Measurements from ENCODE around the gene DENND2C.

Gene DENND2C

GRCh38 chr1:114638910-114639309 lies 30.9 kb downstream of the DENND2C start:
- no peaks in the 10 kb centered on the region for H3K36me3 ChIP-seq (ENCODE audit: control insufficient read depth in 1 of 2, insufficient read depth in 2 of 2, low read length in 2 of 2)
- H3K4me1 ChIP-seq (ENCODE audit: control insufficient read depth in 1 of 2, insufficient read depth in 2 of 2, low read length in 2 of 2): no peaks in the 10 kb centered on the region
- H3K4me3 ChIP-seq (ENCODE audit: low read depth in 1 of 2, low read length in 2 of 2): no peak overlapping the region
- no peaks in the 10 kb centered on the region for H3K27me3 ChIP-seq (ENCODE audit: low read depth, low read length)
- H3K9me3 ChIP-seq (ENCODE audit: control insufficient read depth in 1 of 2, low read length in 2 of 2): no peaks in the 10 kb centered on the region
- no peak overlapping the region for H3K27ac ChIP-seq (ENCODE audit: low read length)

GRCh38 chr1:114632427-114632826 lies 37.4 kb downstream of the DENND2C start:
- H3K27me3 ChIP-seq (ENCODE audit: low read depth, low read length): no peaks in the 10 kb centered on the region
- no peak overlapping the region for H3K4me3 ChIP-seq (ENCODE audit: low read depth in 1 of 2, low read length in 2 of 2)
- H3K27ac ChIP-seq (ENCODE audit: low read length): no peak overlapping the region
- no peaks in the 10 kb centered on the region for H3K4me1 ChIP-seq (ENCODE audit: control insufficient read depth in 1 of 2, insufficient read depth in 2 of 2, low read length in 2 of 2)
- H3K36me3 ChIP-seq (ENCODE audit: control insufficient read depth in 1 of 2, insufficient read depth in 2 of 2, low read length in 2 of 2): no peaks in the 10 kb centered on the region
- no peaks in the 10 kb centered on the region for H3K9me3 ChIP-seq (ENCODE audit: control insufficient read depth in 1 of 2, low read length in 2 of 2)

GRCh38 chr1:114627107-114627506 lies 42.7 kb downstream of the DENND2C start:
- Histone ChIP-seq H3K4me1 (ENCODE audit: control insufficient read depth in 1 of 2, insufficient read depth in 2 of 2, low read length in 2 of 2) (no peaks in the 10 kb centered on the region), H3K27ac (ENCODE audit: low read length) (no peak overlapping the region), H3K36me3 (ENCODE audit: control insufficient read depth in 1 of 2, insufficient read depth in 2 of 2, low read length in 2 of 2) (peaks cover 0 to under 1% of the 10 kb centered on the region in 2 donors), H3K9me3 (ENCODE audit: control insufficient read depth in 1 of 2, low read length in 2 of 2) (no peaks in the 10 kb centered on the region), H3K4me3 (ENCODE audit: low read depth in 1 of 2, low read length in 2 of 2) (no peak overlapping the region), H3K27me3 (ENCODE audit: low read depth, low read length) (no peaks in the 10 kb centered on the region)

- Histone ChIP-seq H3K27me3 (ENCODE audit: low read depth, low read length) (no peaks in the 10 kb centered on the region), H3K4me1 (ENCODE audit: control insufficient read depth in 1 of 2, insufficient read depth in 2 of 2, low read length in 2 of 2) (no peaks in the 10 kb centered on the region), H3K36me3 (ENCODE audit: control insufficient read depth in 1 of 2, insufficient read depth in 2 of 2, low read length in 2 of 2) (peaks cover 0 to 5% of the 10 kb centered on the region in 2 donors), H3K27ac (ENCODE audit: low read length) (no peak overlapping the region), H3K4me3 (ENCODE audit: low read depth in 1 of 2, low read length in 2 of 2) (no peak overlapping the region), H3K9me3 (ENCODE audit: control insufficient read depth in 1 of 2, low read length in 2 of 2) (no peaks in the 10 kb centered on the region)
Observed at GRCh38 chr1:114623364-114623763, 46.5 kb downstream of the DENND2C start.

- no peaks in the 10 kb centered on the region for H3K27me3 ChIP-seq (ENCODE audit: low read depth, low read length)
- H3K9me3 ChIP-seq (ENCODE audit: control insufficient read depth in 1 of 2, low read length in 2 of 2): no peaks in the 10 kb centered on the region
- H3K36me3 ChIP-seq (ENCODE audit: control insufficient read depth in 1 of 2, insufficient read depth in 2 of 2, low read length in 2 of 2): peaks cover 0 to 5% of the 10 kb centered on the region in 2 donors
- H3K27ac ChIP-seq (ENCODE audit: low read length): no peak overlapping the region
- no peak overlapping the region for H3K4me3 ChIP-seq (ENCODE audit: low read depth in 1 of 2, low read length in 2 of 2)
- H3K4me1 ChIP-seq (ENCODE audit: control insufficient read depth in 1 of 2, insufficient read depth in 2 of 2, low read length in 2 of 2): no peaks in the 10 kb centered on the region
Observed at GRCh38 chr1:114620419-114620818, 49.4 kb downstream of the DENND2C start.

- peaks cover 0 to 5% of the 10 kb centered on the region in 2 donors for H3K36me3 ChIP-seq (ENCODE audit: control insufficient read depth in 1 of 2, insufficient read depth in 2 of 2, low read length in 2 of 2)
- no peaks in the 10 kb centered on the region for H3K27me3 ChIP-seq (ENCODE audit: low read depth, low read length)
- no peaks in the 10 kb centered on the region for H3K4me1 ChIP-seq (ENCODE audit: control insufficient read depth in 1 of 2, insufficient read depth in 2 of 2, low read length in 2 of 2)
- no peaks in the 10 kb centered on the region for H3K9me3 ChIP-seq (ENCODE audit: control insufficient read depth in 1 of 2, low read length in 2 of 2)
- no peak overlapping the region for H3K27ac ChIP-seq (ENCODE audit: low read length)
- no peak overlapping the region for H3K4me3 ChIP-seq (ENCODE audit: low read depth in 1 of 2, low read length in 2 of 2)
Observed at GRCh38 chr1:114618606-114619005, 51.2 kb downstream of the DENND2C start.

- Histone ChIP-seq H3K27me3 (ENCODE audit: low read depth, low read length) (no peaks in the 10 kb centered on the region), H3K4me1 (ENCODE audit: control insufficient read depth in 1 of 2, insufficient read depth in 2 of 2, low read length in 2 of 2) (no peaks in the 10 kb centered on the region), H3K36me3 (ENCODE audit: control insufficient read depth in 1 of 2, insufficient read depth in 2 of 2, low read length in 2 of 2) (peaks cover 0 to 5% of the 10 kb centered on the region in 2 donors), H3K4me3 (ENCODE audit: low read depth in 1 of 2, low read length in 2 of 2) (no peak overlapping the region), H3K27ac (ENCODE audit: low read length) (no peak overlapping the region), H3K9me3 (ENCODE audit: control insufficient read depth in 1 of 2, low read length in 2 of 2) (no peaks in the 10 kb centered on the region)
Observed at GRCh38 chr1:114610546-114611245, 59.2 kb downstream of the DENND2C start.

GRCh38 chr1:114609826-114610225 lies 60.0 kb downstream of the DENND2C start:
- H3K4me3 ChIP-seq (ENCODE audit: low read depth in 1 of 2, low read length in 2 of 2): no peak overlapping the region
- no peak overlapping the region for H3K27ac ChIP-seq (ENCODE audit: low read length)
- H3K36me3 ChIP-seq (ENCODE audit: control insufficient read depth in 1 of 2, insufficient read depth in 2 of 2, low read length in 2 of 2): peaks cover 0 to 5% of the 10 kb centered on the region in 2 donors
- H3K27me3 ChIP-seq (ENCODE audit: low read depth, low read length): no peaks in the 10 kb centered on the region
- H3K9me3 ChIP-seq (ENCODE audit: control insufficient read depth in 1 of 2, low read length in 2 of 2): no peaks in the 10 kb centered on the region
- no peaks in the 10 kb centered on the region for H3K4me1 ChIP-seq (ENCODE audit: control insufficient read depth in 1 of 2, insufficient read depth in 2 of 2, low read length in 2 of 2)

GRCh38 chr1:114609026-114609425 lies 60.8 kb downstream of the DENND2C start:
- Histone ChIP-seq H3K36me3 (ENCODE audit: control insufficient read depth in 1 of 2, insufficient read depth in 2 of 2, low read length in 2 of 2) (peaks cover 0 to 5% of the 10 kb centered on the region in 2 donors), H3K4me1 (ENCODE audit: control insufficient read depth in 1 of 2, insufficient read depth in 2 of 2, low read length in 2 of 2) (no peaks in the 10 kb centered on the region), H3K9me3 (ENCODE audit: control insufficient read depth in 1 of 2, low read length in 2 of 2) (no peaks in the 10 kb centered on the region), H3K4me3 (ENCODE audit: low read depth in 1 of 2, low read length in 2 of 2) (no peak overlapping the region), H3K27ac (ENCODE audit: low read length) (no peak overlapping the region), H3K27me3 (ENCODE audit: low read depth, low read length) (no peaks in the 10 kb centered on the region)

- H3K4me3 ChIP-seq (ENCODE audit: low read depth in 1 of 2, low read length in 2 of 2): no peak overlapping the region
- no peak overlapping the region for H3K27ac ChIP-seq (ENCODE audit: low read length)
- H3K27me3 ChIP-seq (ENCODE audit: low read depth, low read length): no peaks in the 10 kb centered on the region
- no peaks in the 10 kb centered on the region for H3K9me3 ChIP-seq (ENCODE audit: control insufficient read depth in 1 of 2, low read length in 2 of 2)
- H3K36me3 ChIP-seq (ENCODE audit: control insufficient read depth in 1 of 2, insufficient read depth in 2 of 2, low read length in 2 of 2): peaks cover 0 to 9% of the 10 kb centered on the region in 2 donors
- H3K4me1 ChIP-seq (ENCODE audit: control insufficient read depth in 1 of 2, insufficient read depth in 2 of 2, low read length in 2 of 2): no peaks in the 10 kb centered on the region
Observed at GRCh38 chr1:114607223-114607622, 62.6 kb downstream of the DENND2C start.

- H3K9me3 ChIP-seq (ENCODE audit: control insufficient read depth in 1 of 2, low read length in 2 of 2): no peaks in the 10 kb centered on the region
- H3K4me3 ChIP-seq (ENCODE audit: low read depth in 1 of 2, low read length in 2 of 2): no peak overlapping the region
- H3K4me1 ChIP-seq (ENCODE audit: control insufficient read depth in 1 of 2, insufficient read depth in 2 of 2, low read length in 2 of 2): no peaks in the 10 kb centered on the region
- H3K27me3 ChIP-seq (ENCODE audit: low read depth, low read length): no peaks in the 10 kb centered on the region
- H3K36me3 ChIP-seq (ENCODE audit: control insufficient read depth in 1 of 2, insufficient read depth in 2 of 2, low read length in 2 of 2): peaks cover 9 to 34% of the 10 kb centered on the region in 2 donors
- no peak overlapping the region for H3K27ac ChIP-seq (ENCODE audit: low read length)
Observed at GRCh38 chr1:114597949-114598348, 71.9 kb downstream of the DENND2C start.

- no peaks in the 10 kb centered on the region for H3K4me1 ChIP-seq (ENCODE audit: control insufficient read depth in 1 of 2, insufficient read depth in 2 of 2, low read length in 2 of 2)
- H3K4me3 ChIP-seq (ENCODE audit: low read depth in 1 of 2, low read length in 2 of 2): no peak overlapping the region
- H3K27ac ChIP-seq (ENCODE audit: low read length): no peak overlapping the region
- no peaks in the 10 kb centered on the region for H3K9me3 ChIP-seq (ENCODE audit: control insufficient read depth in 1 of 2, low read length in 2 of 2)
- peaks cover 5 to 29% of the 10 kb centered on the region in 2 donors for H3K36me3 ChIP-seq (ENCODE audit: control insufficient read depth in 1 of 2, insufficient read depth in 2 of 2, low read length in 2 of 2)
- no peaks in the 10 kb centered on the region for H3K27me3 ChIP-seq (ENCODE audit: low read depth, low read length)
Observed at GRCh38 chr1:114595602-114596001, 74.2 kb downstream of the DENND2C start.
